ENCODE measurements around the gene TRIP13. TPM values are rescaled to one million over a fixed set of nuclear protein-coding genes. Genes with fewer than 3 reads are reported as not detected.

The TRIP13 gene
- total and polyA plus RNA-seq, 2 experiments from 2014 or later = 9.2 to 9.4 TPM

DNA sequence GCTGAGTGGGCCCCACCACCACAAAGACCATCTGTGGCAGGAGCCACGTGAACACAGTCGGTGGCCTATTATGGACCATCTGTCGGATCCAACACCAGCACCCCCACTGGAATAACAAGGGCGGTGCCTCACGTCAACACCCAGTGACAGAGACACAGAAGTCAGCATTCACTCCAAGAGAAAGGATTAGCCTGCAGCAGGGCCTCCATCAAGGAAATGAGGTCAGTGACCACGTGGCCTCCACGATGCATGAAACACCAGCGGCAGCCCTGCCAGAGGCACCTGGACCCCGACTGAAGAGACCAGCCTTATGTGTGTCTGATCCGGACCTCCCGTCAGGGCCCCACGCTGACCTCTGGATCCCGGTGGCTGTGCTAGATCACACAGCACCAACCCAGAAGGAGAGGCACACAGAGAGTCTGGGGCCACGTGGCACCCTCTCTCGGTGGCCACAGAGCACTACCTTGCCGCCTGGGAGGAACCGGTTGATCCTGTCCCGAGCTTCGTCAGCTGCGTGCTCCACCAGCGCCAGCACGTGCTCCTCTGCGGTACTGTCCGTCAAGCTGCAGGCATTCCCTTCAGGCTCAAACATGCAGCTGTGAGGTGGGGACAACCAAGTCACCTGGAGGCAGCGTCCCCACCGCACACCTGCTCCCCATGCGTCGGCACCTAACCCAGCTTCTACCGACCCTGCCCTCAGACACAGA is 9.1 kb upstream of the TRIP13 start:
- no peaks in the 10 kb centered on the region for H3K36me3 ChIP-seq (replicated peaks; ENCODE audit: insufficient read depth, low read depth)
- H4K20me1 ChIP-seq (ENCODE audit: insufficient read depth, poor library complexity, severe bottlenecking) = peaks cover 4% of the 10 kb centered on the region
- H2AFZ ChIP-seq = no peak overlapping the region
- no peak overlapping the region for H3K4me3 ChIP-seq
- WGBS (ENCODE audit: low lambda C conversion rate, missing lambda C conversion rate) = 98% methylated on average over 29 of the region's 29 CpGs
- DNase-seq (ENCODE audit: low spot score) = no peak
- H3K79me2 ChIP-seq = peaks cover 16% of the 10 kb centered on the region
- TF ChIP-seq, protein P1, sequence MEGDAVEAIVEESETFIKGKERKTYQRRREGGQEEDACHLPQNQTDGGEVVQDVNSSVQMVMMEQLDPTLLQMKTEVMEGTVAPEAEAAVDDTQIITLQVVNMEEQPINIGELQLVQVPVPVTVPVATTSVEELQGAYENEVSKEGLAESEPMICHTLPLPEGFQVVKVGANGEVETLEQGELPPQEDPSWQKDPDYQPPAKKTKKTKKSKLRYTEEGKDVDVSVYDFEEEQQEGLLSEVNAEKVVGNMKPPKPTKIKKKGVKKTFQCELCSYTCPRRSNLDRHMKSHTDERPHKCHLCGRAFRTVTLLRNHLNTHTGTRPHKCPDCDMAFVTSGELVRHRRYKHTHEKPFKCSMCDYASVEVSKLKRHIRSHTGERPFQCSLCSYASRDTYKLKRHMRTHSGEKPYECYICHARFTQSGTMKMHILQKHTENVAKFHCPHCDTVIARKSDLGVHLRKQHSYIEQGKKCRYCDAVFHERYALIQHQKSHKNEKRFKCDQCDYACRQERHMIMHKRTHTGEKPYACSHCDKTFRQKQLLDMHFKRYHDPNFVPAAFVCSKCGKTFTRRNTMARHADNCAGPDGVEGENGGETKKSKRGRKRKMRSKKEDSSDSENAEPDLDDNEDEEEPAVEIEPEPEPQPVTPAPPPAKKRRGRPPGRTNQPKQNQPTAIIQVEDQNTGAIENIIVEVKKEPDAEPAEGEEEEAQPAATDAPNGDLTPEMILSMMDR (IDR thresholded peaks at IDR 0.05; ENCODE audit: poor library complexity) = no peak
- TF ChIP-seq EZH2phosphoT487 (IDR thresholded peaks at IDR 0.05; ENCODE audit: low read depth, severe bottlenecking, unreplicated experiment) (no peak), EZH2 (IDR thresholded peaks at IDR 0.05; ENCODE audit: borderline replicate concordance) (no peak)
- H3K27me3 ChIP-seq = no peaks in the 10 kb centered on the region
- H3K4me1 ChIP-seq (ENCODE audit: insufficient read depth) = no peaks in the 10 kb centered on the region
- H3K27ac ChIP-seq = no peak overlapping the region
- H3K9me3 ChIP-seq (ENCODE audit: low read depth) = no peaks in the 10 kb centered on the region
- H3K9me2 ChIP-seq (replicated peaks; ENCODE audit: insufficient read depth) = no peaks in the 10 kb centered on the region
- no peak overlapping the region for H3K4me2 ChIP-seq

DNA sequence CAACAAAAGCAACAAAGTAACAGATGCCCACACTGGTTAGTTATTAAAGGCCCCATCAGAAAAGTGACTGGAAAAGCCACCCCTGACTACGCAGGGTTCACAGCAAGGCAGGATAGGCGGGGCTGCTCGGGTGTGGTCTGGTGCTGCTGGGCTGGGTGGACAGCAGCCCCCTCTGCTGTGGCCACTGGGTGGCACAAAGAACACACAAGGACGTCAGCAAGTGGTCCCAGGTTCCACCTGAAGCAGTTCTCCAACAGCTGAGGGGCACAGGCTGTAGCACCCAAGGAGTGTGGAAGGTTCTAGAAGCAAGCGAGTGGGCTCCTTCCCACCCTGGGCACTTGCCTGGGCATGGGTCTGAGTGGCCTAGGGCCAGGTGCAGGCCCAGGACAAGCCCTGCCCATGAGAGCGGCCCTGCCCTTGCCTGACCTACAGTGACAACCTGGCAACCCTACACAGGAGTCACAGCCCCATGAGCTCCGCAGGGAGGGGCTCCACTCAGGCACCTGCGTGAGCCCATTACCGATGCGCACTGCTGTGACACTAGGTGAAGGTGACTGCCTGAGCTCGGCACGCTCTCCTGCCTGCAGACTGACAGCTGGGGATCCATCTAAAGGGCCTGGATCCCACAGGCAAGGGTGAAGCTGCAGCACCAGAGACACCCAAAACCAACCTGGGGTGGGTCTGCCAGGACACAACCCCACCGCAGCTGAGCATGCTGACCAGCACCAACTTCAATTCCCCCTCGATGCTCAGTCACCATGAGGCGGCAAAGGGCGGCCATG is 8.1 kb upstream of the TRIP13 start:
- no peaks in the 10 kb centered on the region for H3K36me3 ChIP-seq (replicated peaks; ENCODE audit: insufficient read depth, low read depth)
- H3K4me2 ChIP-seq = no peak overlapping the region
- 92% methylated on average over 15 of the region's 16 CpGs for WGBS (ENCODE audit: low lambda C conversion rate, missing lambda C conversion rate)
- H3K9me3 ChIP-seq (ENCODE audit: low read depth) = no peaks in the 10 kb centered on the region
- no peaks in the 10 kb centered on the region for H3K9me2 ChIP-seq (replicated peaks; ENCODE audit: insufficient read depth)
- no peak overlapping the region for H2AFZ ChIP-seq
- no peak overlapping the region for H3K27ac ChIP-seq
- no peaks in the 10 kb centered on the region for H3K27me3 ChIP-seq
- H4K20me1 ChIP-seq (ENCODE audit: insufficient read depth, poor library complexity, severe bottlenecking) = peaks cover 4% of the 10 kb centered on the region
- no peaks in the 10 kb centered on the region for H3K4me1 ChIP-seq (ENCODE audit: insufficient read depth)
- H3K4me3 ChIP-seq = no peak overlapping the region
- no peak for DNase-seq (ENCODE audit: low spot score)
- TF ChIP-seq EZH2phosphoT487 (IDR thresholded peaks at IDR 0.05; ENCODE audit: low read depth, severe bottlenecking, unreplicated experiment) (no peak), EZH2 (IDR thresholded peaks at IDR 0.05; ENCODE audit: borderline replicate concordance) (no peak)
- TF ChIP-seq, protein P1 (IDR thresholded peaks at IDR 0.05; ENCODE audit: poor library complexity) = no peak
- H3K79me2 ChIP-seq = peaks cover 20% of the 10 kb centered on the region

DNA sequence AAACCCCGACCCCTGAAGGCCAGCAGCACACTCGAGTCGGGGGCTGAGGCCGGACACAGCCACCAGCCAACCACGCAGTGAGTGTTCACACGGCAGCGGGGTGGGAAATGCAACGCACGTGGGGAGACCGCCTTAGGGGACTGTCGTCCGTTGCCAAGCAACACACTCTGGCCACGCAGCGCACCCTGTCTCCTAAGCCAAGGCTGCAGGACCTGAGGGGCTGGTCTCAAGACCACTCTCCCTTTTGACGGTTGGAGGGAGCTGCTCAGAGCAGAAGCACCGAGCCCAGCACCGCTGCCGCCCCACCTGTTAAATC is 7.6 kb upstream of the TRIP13 start:
- Histone ChIP-seq H3K36me3 (replicated peaks; ENCODE audit: insufficient read depth, low read depth) (no peaks in the 10 kb centered on the region), H3K79me2 (peaks cover 25% of the 10 kb centered on the region), H2AFZ (no peak overlapping the region), H3K4me1 (ENCODE audit: insufficient read depth) (no peaks in the 10 kb centered on the region), H3K4me2 (no peak overlapping the region), H3K27ac (no peak overlapping the region), H3K27me3 (no peaks in the 10 kb centered on the region), H3K9me2 (replicated peaks; ENCODE audit: insufficient read depth) (no peaks in the 10 kb centered on the region), H3K9me3 (ENCODE audit: low read depth) (no peaks in the 10 kb centered on the region), H3K4me3 (no peak overlapping the region), H4K20me1 (ENCODE audit: insufficient read depth, poor library complexity, severe bottlenecking) (peaks cover 4% of the 10 kb centered on the region)
- WGBS (ENCODE audit: low lambda C conversion rate, missing lambda C conversion rate) = 96% methylated on average over 18 of the region's 18 CpGs
- TF ChIP-seq, protein P1 (IDR thresholded peaks at IDR 0.05; ENCODE audit: poor library complexity) = no peak
- TF ChIP-seq EZH2phosphoT487 (IDR thresholded peaks at IDR 0.05; ENCODE audit: low read depth, severe bottlenecking, unreplicated experiment) (no peak), EZH2 (IDR thresholded peaks at IDR 0.05; ENCODE audit: borderline replicate concordance) (no peak)
- DNase-seq (ENCODE audit: low spot score) = no peak
